Measurements from ENCODE around the gene DCUN1D5. TPM values are rescaled to one million over a fixed set of nuclear protein-coding genes. Genes with fewer than 3 reads are reported as not detected.
A peak's percentile ranks its signal among the peaks of the same experiment; 100 is the strongest.

The DCUN1D5 gene
- total and polyA plus RNA-seq, 2 donors (not counting 1 experiment from before 2014, with no cell fraction given): 45.7 TPM

DNA sequence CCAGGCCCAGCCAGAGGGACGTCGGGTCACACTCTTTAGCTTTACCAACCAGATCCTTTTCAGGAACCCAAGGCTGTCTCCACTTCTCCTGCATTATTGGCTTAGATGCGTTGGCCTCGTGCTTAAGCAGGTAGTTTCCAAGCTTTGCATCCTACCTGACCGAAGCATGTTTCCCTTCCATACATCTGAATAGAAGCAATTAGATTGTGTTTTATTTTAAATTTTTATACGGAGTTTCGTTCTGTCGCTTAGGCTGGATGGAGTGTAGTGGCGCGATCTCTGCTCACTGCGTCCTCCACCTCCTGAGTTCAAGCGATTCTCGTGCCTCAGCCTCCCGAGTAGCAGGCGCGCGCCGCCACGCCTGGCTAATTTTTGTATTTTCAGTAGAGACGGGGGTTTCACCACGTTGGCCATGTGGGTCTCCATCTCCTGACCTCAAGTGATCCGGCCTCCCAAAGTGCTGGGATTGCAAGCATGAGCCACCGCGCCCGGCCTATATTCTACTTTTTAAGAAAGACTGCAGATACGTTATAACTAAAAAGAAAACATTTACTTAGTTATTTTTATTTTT is 17.9 kb upstream of the DCUN1D5 start:
- Histone ChIP-seq H3K79me2 (ENCODE audit: control insufficient read depth, insufficient read depth, low read length) (peaks cover 14% of the 10 kb centered on the region), H3K4me2 (ENCODE audit: extremely low read depth, insufficient read depth, low read length) (peak overlapping the region; percentile 83), H3K4me3 (replicated peaks in 1 of 4; ENCODE audit: control extremely low read depth in 1 of 4, insufficient read depth in 1 of 4, low read depth in 3 of 4, low read length in 4 of 4) (peak overlapping the region; percentile 88 to 99 (median 96)), H3K4me1 (ENCODE audit: control insufficient read depth, extremely low read depth, insufficient read depth, low read length) (no peaks in the 10 kb centered on the region), H4K20me1 (ENCODE audit: control insufficient read depth, extremely low read depth, insufficient read depth, low read length) (no peaks in the 10 kb centered on the region), H3K36me3 (ENCODE audit: control insufficient read depth, insufficient read depth, low read length) (no peaks in the 10 kb centered on the region), H2AFZ (ENCODE audit: low read length) (peak overlapping the region; percentile 88), H3K9ac (ENCODE audit: insufficient read depth, low read length) (peak overlapping the region; percentile 74), H3K27me3 (ENCODE audit: control insufficient read depth, insufficient read depth, low read length) (no peaks in the 10 kb centered on the region), H3K9me3 (ENCODE audit: control insufficient read depth, insufficient read depth, low read depth, low read length) (no peaks in the 10 kb centered on the region), H3K27ac (ENCODE audit: insufficient read depth, low read length) (peak overlapping the region; percentile 94)
- DNase-seq (ENCODE audit: low read depth in 2 of 2): peak; percentile 1 to 26
- TF ChIP-seq, protein P1, sequence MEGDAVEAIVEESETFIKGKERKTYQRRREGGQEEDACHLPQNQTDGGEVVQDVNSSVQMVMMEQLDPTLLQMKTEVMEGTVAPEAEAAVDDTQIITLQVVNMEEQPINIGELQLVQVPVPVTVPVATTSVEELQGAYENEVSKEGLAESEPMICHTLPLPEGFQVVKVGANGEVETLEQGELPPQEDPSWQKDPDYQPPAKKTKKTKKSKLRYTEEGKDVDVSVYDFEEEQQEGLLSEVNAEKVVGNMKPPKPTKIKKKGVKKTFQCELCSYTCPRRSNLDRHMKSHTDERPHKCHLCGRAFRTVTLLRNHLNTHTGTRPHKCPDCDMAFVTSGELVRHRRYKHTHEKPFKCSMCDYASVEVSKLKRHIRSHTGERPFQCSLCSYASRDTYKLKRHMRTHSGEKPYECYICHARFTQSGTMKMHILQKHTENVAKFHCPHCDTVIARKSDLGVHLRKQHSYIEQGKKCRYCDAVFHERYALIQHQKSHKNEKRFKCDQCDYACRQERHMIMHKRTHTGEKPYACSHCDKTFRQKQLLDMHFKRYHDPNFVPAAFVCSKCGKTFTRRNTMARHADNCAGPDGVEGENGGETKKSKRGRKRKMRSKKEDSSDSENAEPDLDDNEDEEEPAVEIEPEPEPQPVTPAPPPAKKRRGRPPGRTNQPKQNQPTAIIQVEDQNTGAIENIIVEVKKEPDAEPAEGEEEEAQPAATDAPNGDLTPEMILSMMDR (conservative IDR thresholded peaks at IDR 0.05 in 1 of 2, IDR thresholded peaks at IDR 0.05 in 1 of 2; ENCODE audit: low read depth in 1 of 2, low read length in 2 of 2): no peak
- no peak for TF ChIP-seq EZH2 (IDR thresholded peaks at IDR 0.05; ENCODE audit: low read length, missing control alignments)

DNA sequence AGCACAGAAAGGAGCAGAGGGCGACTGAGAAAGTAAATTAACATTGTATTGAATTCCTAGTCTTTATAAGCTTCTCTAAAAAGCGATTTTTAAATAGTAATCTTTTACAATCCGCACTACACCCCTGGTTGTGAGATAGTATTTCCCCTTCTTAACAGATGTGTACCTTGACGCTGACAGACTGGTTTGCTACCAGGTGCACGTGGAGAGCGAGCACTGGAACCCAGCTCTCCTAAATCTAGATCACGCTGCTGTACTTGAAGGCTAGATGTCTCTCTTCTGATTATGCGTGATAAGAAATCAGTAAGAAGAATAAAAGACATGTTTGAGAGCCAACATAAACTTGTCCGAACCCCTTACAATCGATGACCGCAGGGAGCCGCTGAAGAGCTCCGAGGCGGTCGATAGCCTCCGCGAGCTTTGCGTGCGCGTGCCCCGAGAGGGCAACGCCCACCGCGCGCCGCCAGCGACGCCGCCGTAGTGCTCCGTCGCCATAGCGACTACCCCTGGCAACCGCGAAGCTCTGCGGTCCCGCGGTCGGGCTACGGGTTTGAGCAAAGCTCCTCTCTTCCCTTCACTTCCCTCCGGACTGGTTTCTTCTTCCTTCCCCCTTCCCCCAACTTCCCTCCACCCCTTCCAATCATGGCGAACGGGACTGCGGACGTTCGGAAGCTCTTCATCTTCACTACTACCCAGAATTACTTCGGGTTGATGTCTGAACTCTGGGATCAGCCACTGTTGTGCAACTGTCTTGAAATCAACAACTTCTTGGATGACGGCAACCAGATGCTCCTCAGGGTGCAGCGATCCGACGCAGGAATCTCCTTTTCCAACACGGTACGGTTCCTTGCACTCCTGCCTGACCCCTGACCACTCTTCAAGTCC is 17.2 kb upstream of the DCUN1D5 start, which contains the start of gene DYNC2H1:
Gene DYNC2H1 (plus strand): TSS at position 494 of the 885 bp plus-strand sequence. CDS start 149 bp downstream, at position 643.
- Histone ChIP-seq H3K36me3 (ENCODE audit: control insufficient read depth, insufficient read depth, low read length) (no peaks in the 10 kb centered on the region), H3K9ac (ENCODE audit: insufficient read depth, low read length) (peak within 1 kb of the TSS; percentile 74), H3K4me2 (ENCODE audit: extremely low read depth, insufficient read depth, low read length) (peak within 1 kb of the TSS; percentile 93), H4K20me1 (ENCODE audit: control insufficient read depth, extremely low read depth, insufficient read depth, low read length) (no peaks in the 10 kb centered on the region), H3K27me3 (ENCODE audit: control insufficient read depth, insufficient read depth, low read length) (no peaks in the 10 kb centered on the region), H2AFZ (ENCODE audit: low read length) (peak within 1 kb of the TSS; percentile 100), H3K9me3 (ENCODE audit: control insufficient read depth, insufficient read depth, low read depth, low read length) (no peaks in the 10 kb centered on the region), H3K4me1 (ENCODE audit: control insufficient read depth, extremely low read depth, insufficient read depth, low read length) (no peaks in the 10 kb centered on the region), H3K27ac (ENCODE audit: insufficient read depth, low read length) (peak within 1 kb of the TSS; percentile 94), H3K4me3 (replicated peaks in 1 of 4; ENCODE audit: control extremely low read depth in 1 of 4, insufficient read depth in 1 of 4, low read depth in 3 of 4, low read length in 4 of 4) (peak within 1 kb of the TSS; percentile 88 to 99 (median 96)), H3K79me2 (ENCODE audit: control insufficient read depth, insufficient read depth, low read length) (peaks cover 14% of the 10 kb centered on the region)
- TF ChIP-seq, protein P1 (conservative IDR thresholded peaks at IDR 0.05 in 1 of 2, IDR thresholded peaks at IDR 0.05 in 1 of 2; ENCODE audit: low read depth in 1 of 2, low read length in 2 of 2): peak; percentile 52 to 55
- TF ChIP-seq EZH2 (IDR thresholded peaks at IDR 0.05; ENCODE audit: low read length, missing control alignments): no peak
- peak; percentile 93 to 94 for DNase-seq (ENCODE audit: low read depth in 2 of 2)

DNA sequence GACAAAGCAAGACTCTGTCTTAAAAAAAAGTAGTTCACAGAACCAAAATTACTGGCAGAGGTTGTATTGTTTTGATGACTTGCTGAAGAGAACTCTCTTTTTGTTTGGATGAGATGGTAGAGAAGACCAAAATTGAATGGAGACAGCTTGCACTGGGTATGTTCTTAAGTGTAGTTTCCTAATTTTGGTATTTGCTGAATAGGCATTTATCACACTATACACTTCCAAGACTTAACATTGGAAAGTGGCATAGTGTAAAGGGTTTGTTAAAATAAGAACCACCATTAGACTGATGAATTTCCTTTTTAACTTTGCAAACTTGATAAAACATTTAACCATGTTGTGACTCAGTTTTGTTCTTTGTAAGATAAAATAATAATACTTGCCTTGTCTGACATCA is 5.3 kb upstream of the DCUN1D5 start:
- peaks cover 7% of the 10 kb centered on the region for H3K27me3 ChIP-seq (ENCODE audit: control insufficient read depth, insufficient read depth, low read length)
- H3K4me1 ChIP-seq (ENCODE audit: control insufficient read depth, extremely low read depth, insufficient read depth, low read length): no peaks in the 10 kb centered on the region
- no peak overlapping the region for H2AFZ ChIP-seq (ENCODE audit: low read length)
- H3K9me3 ChIP-seq (ENCODE audit: control insufficient read depth, insufficient read depth, low read depth, low read length): no peaks in the 10 kb centered on the region
- no peak overlapping the region for H3K9ac ChIP-seq (ENCODE audit: insufficient read depth, low read length)
- no peaks in the 10 kb centered on the region for H3K79me2 ChIP-seq (ENCODE audit: control insufficient read depth, insufficient read depth, low read length)
- no peak for TF ChIP-seq EZH2 (IDR thresholded peaks at IDR 0.05; ENCODE audit: low read length, missing control alignments)
- TF ChIP-seq, protein P1 (conservative IDR thresholded peaks at IDR 0.05 in 1 of 2, IDR thresholded peaks at IDR 0.05 in 1 of 2; ENCODE audit: low read depth in 1 of 2, low read length in 2 of 2): no peak
- no peak overlapping the region for H3K27ac ChIP-seq (ENCODE audit: insufficient read depth, low read length)
- no peaks in the 10 kb centered on the region for H3K36me3 ChIP-seq (ENCODE audit: control insufficient read depth, insufficient read depth, low read length)
- H4K20me1 ChIP-seq (ENCODE audit: control insufficient read depth, extremely low read depth, insufficient read depth, low read length): no peaks in the 10 kb centered on the region
- H3K4me2 ChIP-seq (ENCODE audit: extremely low read depth, insufficient read depth, low read length): no peak overlapping the region
- H3K4me3 ChIP-seq (replicated peaks in 1 of 4; ENCODE audit: control extremely low read depth in 1 of 4, insufficient read depth in 1 of 4, low read depth in 3 of 4, low read length in 4 of 4): no peak overlapping the region
- DNase-seq (ENCODE audit: low read depth in 2 of 2): no peak

Data from fibroblast of lung (primary cell).